ENCODE measurements around the gene PC. TPM values are rescaled to one million over a fixed set of nuclear protein-coding genes. Genes with fewer than 3 reads are reported as not detected.

PC gene
- polyA plus RNA-seq, 1 of the 3 experiments (the other 2 are of a cell fraction), result 9.7 TPM

DNA sequence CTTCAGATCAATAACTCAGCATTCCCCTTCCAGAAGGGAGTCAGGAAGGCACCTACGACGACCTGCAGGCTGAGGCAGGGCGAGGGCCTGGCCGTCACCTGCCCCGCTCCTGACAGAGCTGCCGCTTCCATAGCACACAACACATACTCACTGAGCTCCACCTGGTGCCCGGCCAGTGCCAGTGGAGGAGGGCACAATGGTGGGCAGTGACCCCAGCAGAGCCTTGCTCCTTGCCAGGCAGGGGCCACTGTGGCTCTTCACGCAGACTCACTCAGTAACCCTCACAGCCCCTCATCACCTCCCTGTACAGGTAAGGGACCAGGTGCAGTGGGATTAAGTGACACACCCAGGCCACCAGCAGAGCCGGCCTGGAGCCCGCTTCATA lies 76.7 kb downstream of the PC start:
- Histone ChIP-seq H3K9me2 (no peaks in the 10 kb centered on the region), H3K27me3 (ENCODE audit: insufficient read depth) (no peaks in the 10 kb centered on the region), H3K4me1 (ENCODE audit: control insufficient read depth in 1 of 2, insufficient read depth in 2 of 2, low read depth in 1 of 2, low read length in 1 of 2) (peaks cover 4 to 57% of the 10 kb centered on the region in 2 experiments; a peak in 2 of 4 replicates), H4K20me1 (ENCODE audit: insufficient read depth) (no peaks in the 10 kb centered on the region), H3K9ac (no peak overlapping the region), H3K36me3 (replicated peaks in 1 of 2; ENCODE audit: control insufficient read depth in 1 of 2, insufficient read depth in 2 of 2, low read length in 1 of 2) (no peaks in the 10 kb centered on the region), H3F3A (replicated peaks; ENCODE audit: insufficient read depth) (no peaks in the 10 kb centered on the region), H3K27ac (ENCODE audit: low read depth in 2 of 2, low read length in 1 of 2) (no peak overlapping the region; a peak in 1 of 4 replicates), H3K9me3 (no peaks in the 10 kb centered on the region), H2AFZ (ENCODE audit: low read depth) (no peak overlapping the region), H3K4me3 (ENCODE audit: low read depth in 2 of 2, low read length in 1 of 2) (no peak overlapping the region), H3K79me2 (ENCODE audit: insufficient read depth) (no peaks in the 10 kb centered on the region), H3K4me2 (no peak overlapping the region)
- no peak for DNase-seq
- WGBS (ENCODE audit: low lambda C conversion rate), result 96% methylated on average over 6 of the region's 10 CpGs
- ChIA-PET POLR2A (interaction anchor here (0.8 kb wide), 1 partner anchor 38 kb away, joined by 3 read pairs; the partner anchor contains the start of gene RCE1), CTCF (interaction anchor here (0.9 to 4.6 kb wide), 9 partner anchors 19 to 203 kb away, joined by 3 to 44 read pairs (median 5); partner anchors contain the start of genes C11orf86 and RBM4B)
- TF ChIP-seq GABPA (IDR thresholded peaks at IDR 0.05; ENCODE audit: low read depth), result no peak
- no peak for TF ChIP-seq FOSL2 (IDR thresholded peaks at IDR 0.05; ENCODE audit: borderline replicate concordance, low read depth)
- TF ChIP-seq RCOR1 (IDR thresholded peaks at IDR 0.05; ENCODE audit: low read length), result no peak
- TF ChIP-seq RFX5 (IDR thresholded peaks at IDR 0.05; ENCODE audit: low read length), result no peak
- TF ChIP-seq NRF1 (IDR thresholded peaks at IDR 0.05; ENCODE audit: low read depth, low read length), result no peak
- TF ChIP-seq, protein P1, sequence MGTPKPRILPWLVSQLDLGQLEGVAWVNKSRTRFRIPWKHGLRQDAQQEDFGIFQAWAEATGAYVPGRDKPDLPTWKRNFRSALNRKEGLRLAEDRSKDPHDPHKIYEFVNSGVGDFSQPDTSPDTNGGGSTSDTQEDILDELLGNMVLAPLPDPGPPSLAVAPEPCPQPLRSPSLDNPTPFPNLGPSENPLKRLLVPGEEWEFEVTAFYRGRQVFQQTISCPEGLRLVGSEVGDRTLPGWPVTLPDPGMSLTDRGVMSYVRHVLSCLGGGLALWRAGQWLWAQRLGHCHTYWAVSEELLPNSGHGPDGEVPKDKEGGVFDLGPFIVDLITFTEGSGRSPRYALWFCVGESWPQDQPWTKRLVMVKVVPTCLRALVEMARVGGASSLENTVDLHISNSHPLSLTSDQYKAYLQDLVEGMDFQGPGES (IDR thresholded peaks at IDR 0.05; ENCODE audit: low read depth, low read length), result no peak
- TF ChIP-seq MEF2A (IDR thresholded peaks at IDR 0.05; ENCODE audit: borderline replicate concordance, low read depth), result no peak
- no peak for TF ChIP-seq SMC3 (IDR thresholded peaks at IDR 0.05; ENCODE audit: low read depth, low read length)
- no peak for TF ChIP-seq JUND (IDR thresholded peaks at IDR 0.05)
- TF ChIP-seq, protein P2, sequence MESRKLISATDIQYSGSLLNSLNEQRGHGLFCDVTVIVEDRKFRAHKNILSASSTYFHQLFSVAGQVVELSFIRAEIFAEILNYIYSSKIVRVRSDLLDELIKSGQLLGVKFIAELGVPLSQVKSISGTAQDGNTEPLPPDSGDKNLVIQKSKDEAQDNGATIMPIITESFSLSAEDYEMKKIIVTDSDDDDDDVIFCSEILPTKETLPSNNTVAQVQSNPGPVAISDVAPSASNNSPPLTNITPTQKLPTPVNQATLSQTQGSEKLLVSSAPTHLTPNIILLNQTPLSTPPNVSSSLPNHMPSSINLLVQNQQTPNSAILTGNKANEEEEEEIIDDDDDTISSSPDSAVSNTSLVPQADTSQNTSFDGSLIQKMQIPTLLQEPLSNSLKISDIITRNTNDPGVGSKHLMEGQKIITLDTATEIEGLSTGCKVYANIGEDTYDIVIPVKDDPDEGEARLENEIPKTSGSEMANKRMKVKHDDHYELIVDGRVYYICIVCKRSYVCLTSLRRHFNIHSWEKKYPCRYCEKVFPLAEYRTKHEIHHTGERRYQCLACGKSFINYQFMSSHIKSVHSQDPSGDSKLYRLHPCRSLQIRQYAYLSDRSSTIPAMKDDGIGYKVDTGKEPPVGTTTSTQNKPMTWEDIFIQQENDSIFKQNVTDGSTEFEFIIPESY (IDR thresholded peaks at IDR 0.05; ENCODE audit: borderline replicate concordance, low read depth), result no peak
- TF ChIP-seq CHD2 (IDR thresholded peaks at IDR 0.05; ENCODE audit: low read length, partially characterized antibody), result no peak
- TF ChIP-seq POLR2AphosphoS5 (IDR thresholded peaks at IDR 0.05; ENCODE audit: low read depth, low read length), result no peak
- no peak for TF ChIP-seq FOXM1 (IDR thresholded peaks at IDR 0.05; ENCODE audit: low read depth)
- no peak for TF ChIP-seq TEAD4 (IDR thresholded peaks at IDR 0.05; ENCODE audit: borderline replicate concordance, insufficient read depth)
- TF ChIP-seq, protein P3, sequence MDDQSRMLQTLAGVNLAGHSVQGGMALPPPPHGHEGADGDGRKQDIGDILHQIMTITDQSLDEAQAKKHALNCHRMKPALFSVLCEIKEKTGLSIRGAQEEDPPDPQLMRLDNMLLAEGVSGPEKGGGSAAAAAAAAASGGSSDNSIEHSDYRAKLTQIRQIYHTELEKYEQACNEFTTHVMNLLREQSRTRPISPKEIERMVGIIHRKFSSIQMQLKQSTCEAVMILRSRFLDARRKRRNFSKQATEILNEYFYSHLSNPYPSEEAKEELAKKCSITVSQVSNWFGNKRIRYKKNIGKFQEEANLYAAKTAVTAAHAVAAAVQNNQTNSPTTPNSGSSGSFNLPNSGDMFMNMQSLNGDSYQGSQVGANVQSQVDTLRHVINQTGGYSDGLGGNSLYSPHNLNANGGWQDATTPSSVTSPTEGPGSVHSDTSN (IDR thresholded peaks at IDR 0.05), result no peak
- TF ChIP-seq GATA2 (CRISPR knock-in tag; IDR thresholded peaks at IDR 0.05), result no peak
- TF ChIP-seq RXRA (IDR thresholded peaks at IDR 0.05; ENCODE audit: borderline replicate concordance, low read depth), result no peak
- TF ChIP-seq, protein P4, sequence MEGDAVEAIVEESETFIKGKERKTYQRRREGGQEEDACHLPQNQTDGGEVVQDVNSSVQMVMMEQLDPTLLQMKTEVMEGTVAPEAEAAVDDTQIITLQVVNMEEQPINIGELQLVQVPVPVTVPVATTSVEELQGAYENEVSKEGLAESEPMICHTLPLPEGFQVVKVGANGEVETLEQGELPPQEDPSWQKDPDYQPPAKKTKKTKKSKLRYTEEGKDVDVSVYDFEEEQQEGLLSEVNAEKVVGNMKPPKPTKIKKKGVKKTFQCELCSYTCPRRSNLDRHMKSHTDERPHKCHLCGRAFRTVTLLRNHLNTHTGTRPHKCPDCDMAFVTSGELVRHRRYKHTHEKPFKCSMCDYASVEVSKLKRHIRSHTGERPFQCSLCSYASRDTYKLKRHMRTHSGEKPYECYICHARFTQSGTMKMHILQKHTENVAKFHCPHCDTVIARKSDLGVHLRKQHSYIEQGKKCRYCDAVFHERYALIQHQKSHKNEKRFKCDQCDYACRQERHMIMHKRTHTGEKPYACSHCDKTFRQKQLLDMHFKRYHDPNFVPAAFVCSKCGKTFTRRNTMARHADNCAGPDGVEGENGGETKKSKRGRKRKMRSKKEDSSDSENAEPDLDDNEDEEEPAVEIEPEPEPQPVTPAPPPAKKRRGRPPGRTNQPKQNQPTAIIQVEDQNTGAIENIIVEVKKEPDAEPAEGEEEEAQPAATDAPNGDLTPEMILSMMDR (IDR thresholded peaks at IDR 0.05), result no peak

Measured in SK-N-SH (cell line).